ENCODE results near the gene CALHM1. TPM values are rescaled to one million over a fixed set of nuclear protein-coding genes. Genes with fewer than 3 reads are reported as not detected.
"Not testable (repeated sequence)": the region's sequence is repeated elsewhere in the genome, so short reads cannot be mapped to it uniquely, and the experiment has no call there.

Gene CALHM1
- total RNA-seq, 1 experiment from 2014 or later: not detected

- DNase-seq (ENCODE audit: low read depth): no peak
Observed at GRCh38 chr10:103429647-103430046, 29.1 kb downstream of the CALHM1 start.

GRCh38 chr10:103428989-103429643 is 29.6 kb downstream of the CALHM1 start:
- DNase-seq (ENCODE audit: low read depth): no peak

- no peak for DNase-seq (ENCODE audit: low read depth)
Observed at GRCh38 chr10:103427866-103428265, 30.8 kb downstream of the CALHM1 start.

GRCh38 chr10:103423748-103424147 is 35.0 kb downstream of the CALHM1 start:
- DNase-seq (ENCODE audit: low read depth): no peak

- DNase-seq (ENCODE audit: low read depth): no peak
Observed at GRCh38 chr10:103419101-103419500, 39.6 kb downstream of the CALHM1 start.

- DNase-seq (ENCODE audit: low read depth): no peak
Observed at GRCh38 chr10:103417601-103418000, 41.1 kb downstream of the CALHM1 start.

- not testable (repeated sequence) for DNase-seq (ENCODE audit: low read depth)
Observed at GRCh38 chr10:103417148-103417469, 41.6 kb downstream of the CALHM1 start.

- DNase-seq (ENCODE audit: low read depth): peak; percentile 33
Observed at GRCh38 chr10:103416436-103417147, 42.1 kb downstream of the CALHM1 start.

- no peak for DNase-seq (ENCODE audit: low read depth)
Observed at GRCh38 chr10:103415581-103415980, 43.1 kb downstream of the CALHM1 start.

GRCh38 chr10:103413564-103413963 is 45.1 kb downstream of the CALHM1 start:
- no peak for DNase-seq (ENCODE audit: low read depth)

Other genes starting within 250 kb of the CALHM1 start
- 0.06 TPM in 2 replicates for gene RPEL1, start 213.0 kb downstream of the CALHM1 start, total RNA-seq (2014; rRNA removed; shearing (Covaris generic))
- gene INA, start 181.8 kb downstream of the CALHM1 start, total RNA-seq (2014; rRNA removed; shearing (Covaris generic)): 0.46 and 1.1 TPM in 2 replicates
- gene PCGF6, start 107.8 kb downstream of the CALHM1 start, total RNA-seq (2014; rRNA removed; shearing (Covaris generic)): 25.1 and 29.3 TPM in 2 replicates
- 7.7 and 9.6 TPM in 2 replicates for gene TAF5, start 90.9 kb downstream of the CALHM1 start, total RNA-seq (2014; rRNA removed; shearing (Covaris generic))
- gene ATP5MK, start 62.4 kb downstream of the CALHM1 start, total RNA-seq (2014; rRNA removed; shearing (Covaris generic)): 588 and 606 TPM in 2 replicates
- gene PDCD11, start 62.3 kb downstream of the CALHM1 start, total RNA-seq (2014; rRNA removed; shearing (Covaris generic)): 44.2 and 51.3 TPM in 2 replicates
- gene CALHM2, start 6.5 kb downstream of the CALHM1 start, total RNA-seq (2014; rRNA removed; shearing (Covaris generic)): 1.9 and 3.8 TPM in 2 replicates
- gene CALHM3, start 20.3 kb upstream of the CALHM1 start, total RNA-seq (2014; rRNA removed; shearing (Covaris generic)): 0.29 TPM in 1 of 2 replicates, not detected in the other
- 0.03 TPM in 1 of 2 replicates, not detected in the other for gene NEURL1, start 34.8 kb upstream of the CALHM1 start, total RNA-seq (2014; rRNA removed; shearing (Covaris generic))

Measured in Daoy (cell line).